NCI-H748 (cell line): ENCODE measurements around the gene STRN3.
"Not testable (repeated sequence)": the region's sequence is repeated elsewhere in the genome, so short reads cannot be mapped to it uniquely, and the experiment has no call there.

Experiments
- DNase-seq: peaks from one replicate; lab custom pipeline; 2025; ENCODE audit not compliant: unreplicated experiment; lab: John Stamatoyannopoulos, UW

STRN3 gene

GRCh38 chr14:31004007-31004406 lies 22.2 kb downstream of the STRN3 start:
- DNase-seq = not testable (repeated sequence)

GRCh38 chr14:31003284-31003683 lies 22.9 kb downstream of the STRN3 start:
- no peak for DNase-seq

GRCh38 chr14:31001339-31001658 lies 24.9 kb downstream of the STRN3 start:
- DNase-seq = no peak

- no peak for DNase-seq
Observed at GRCh38 chr14:31000629-31001338, 25.4 kb downstream of the STRN3 start.

GRCh38 chr14:30999038-30999773 lies 27.0 kb downstream of the STRN3 start:
- no peak for DNase-seq

GRCh38 chr14:30998100-30998706 lies 28.0 kb downstream of the STRN3 start:
- no peak for DNase-seq

- no peak for DNase-seq
Observed at GRCh38 chr14:30996892-30997659, 29.1 kb downstream of the STRN3 start.

GRCh38 chr14:30995689-30996088 lies 30.5 kb downstream of the STRN3 start:
- no peak for DNase-seq

- no peak for DNase-seq
Observed at GRCh38 chr14:30994681-30995620, 31.2 kb downstream of the STRN3 start.

GRCh38 chr14:30993071-30993470 lies 33.1 kb downstream of the STRN3 start:
- DNase-seq = no peak

GRCh38 chr14:30991408-30991807 lies 34.8 kb downstream of the STRN3 start:
- DNase-seq = no peak

GRCh38 chr14:30990770-30991169 lies 35.4 kb downstream of the STRN3 start:
- DNase-seq = no peak

GRCh38 chr14:30988509-30988908 lies 37.7 kb downstream of the STRN3 start:
- no peak for DNase-seq

GRCh38 chr14:30985796-30986195 lies 40.4 kb downstream of the STRN3 start:
- DNase-seq = no peak

GRCh38 chr14:30983858-30984257 lies 42.3 kb downstream of the STRN3 start:
- DNase-seq = no peak

- no peak for DNase-seq
Observed at GRCh38 chr14:30982533-30982932, 43.6 kb downstream of the STRN3 start.

- no peak for DNase-seq
Observed at GRCh38 chr14:30980980-30981379, 45.2 kb downstream of the STRN3 start.

- DNase-seq = peak; percentile 63
Observed at GRCh38 chr14:30980106-30980704, 46.0 kb downstream of the STRN3 start.

GRCh38 chr14:30977752-30978151 lies 48.4 kb downstream of the STRN3 start:
- DNase-seq = no peak

- no peak for DNase-seq
Observed at GRCh38 chr14:30974628-30975027, 51.6 kb downstream of the STRN3 start.
